Heart left ventricle (tissue), 13 donors: ENCODE measurements around the gene HOXA2.

Experiments
- POLR2A ChIP-seq, 2 donors: fragments of 450-650 bp; IDR thresholded peaks; one replicate each; pipeline ENCODE4 v1.6.1; 2017; ENCODE audit warnings: antibody characterized with exemption in 2 of 2, mild to moderate bottlenecking in 2 of 2, moderate library complexity in 2 of 2
- TF ChIP-seq, protein P1 (sequence below), 12 donors: fragments of 200-600 bp; sonication (generic) in 4 of 12; IDR thresholded peaks; one replicate each; pipeline versions ENCODE4 v1.5.0 to v1.8.0; 2018 to 2022; ENCODE audit warnings: antibody characterized with exemption in 12 of 12, mild to moderate bottlenecking in 5 of 12
- donor health status: ischemic (EF 13 %, LVEDD 7.1; RV severe dilation, severe dysfunction).
- donor health status: DM: no; HTN: yes; CAD: no.
- donor health status: DM: no; HTN: no; CAD: no.
- donor health status: ischemic (EF 25% LVEDD 6.9; RV normal size, moderate dysfunction).
- donor health status: ischemic (EF 25% LVEDD 5.7; RV mildly dilated, moderate dysfunction).
- donor health status: ischemic (EF 35%, LVEDD 5.7; RV mildly dilated, moderate dysfunction).
- donor health status: nonischemic (EF 11% LVEDD 7.7; RV severe dilation, severe dysfunction).
- donor health status: DM: yes; HTN: yes; CAD: no.
- donor health status: PGD.
- donor health status: ischemic (EF 29% LVEDD 5.4; RV normal size, mild dysfunction).
- donor health status: nonischemic (EF 23%, LVEDD 6.1; RV moderate dilation, normal function).

DNA sequence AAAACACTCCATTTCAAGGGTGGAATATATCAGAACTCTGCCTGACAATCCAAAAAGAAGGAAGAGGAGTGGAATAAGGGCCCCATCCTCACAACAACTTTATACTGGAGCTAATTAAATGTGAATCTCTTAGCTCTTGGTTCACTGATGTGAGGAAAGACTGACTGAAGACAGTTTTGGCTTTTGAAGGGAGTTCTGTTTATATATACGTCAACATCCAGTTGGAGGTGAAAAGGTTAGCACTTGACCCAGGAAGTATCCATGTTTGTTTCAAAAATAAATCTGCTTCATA, 9.7 kb downstream of the HOXA2 start:
- TF ChIP-seq, protein P1, sequence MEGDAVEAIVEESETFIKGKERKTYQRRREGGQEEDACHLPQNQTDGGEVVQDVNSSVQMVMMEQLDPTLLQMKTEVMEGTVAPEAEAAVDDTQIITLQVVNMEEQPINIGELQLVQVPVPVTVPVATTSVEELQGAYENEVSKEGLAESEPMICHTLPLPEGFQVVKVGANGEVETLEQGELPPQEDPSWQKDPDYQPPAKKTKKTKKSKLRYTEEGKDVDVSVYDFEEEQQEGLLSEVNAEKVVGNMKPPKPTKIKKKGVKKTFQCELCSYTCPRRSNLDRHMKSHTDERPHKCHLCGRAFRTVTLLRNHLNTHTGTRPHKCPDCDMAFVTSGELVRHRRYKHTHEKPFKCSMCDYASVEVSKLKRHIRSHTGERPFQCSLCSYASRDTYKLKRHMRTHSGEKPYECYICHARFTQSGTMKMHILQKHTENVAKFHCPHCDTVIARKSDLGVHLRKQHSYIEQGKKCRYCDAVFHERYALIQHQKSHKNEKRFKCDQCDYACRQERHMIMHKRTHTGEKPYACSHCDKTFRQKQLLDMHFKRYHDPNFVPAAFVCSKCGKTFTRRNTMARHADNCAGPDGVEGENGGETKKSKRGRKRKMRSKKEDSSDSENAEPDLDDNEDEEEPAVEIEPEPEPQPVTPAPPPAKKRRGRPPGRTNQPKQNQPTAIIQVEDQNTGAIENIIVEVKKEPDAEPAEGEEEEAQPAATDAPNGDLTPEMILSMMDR (IDR thresholded peaks at IDR 0.05) = no peak
- no peak for TF ChIP-seq POLR2A (IDR thresholded peaks at IDR 0.05)
